Mucosa of descending colon (tissue), 3 donors: Measurements from ENCODE around the gene LAPTM5. TPM values are rescaled to one million over a fixed set of nuclear protein-coding genes. Genes with fewer than 3 reads are reported as not detected.
A peak's percentile ranks its signal among the peaks of the same experiment; 100 is the strongest.

Experiments used
- ATAC-seq: fragments of 200-7000 bp; cut with Tn5 transposase; one replicate; pipeline ENCODE4 v1.9.1; 2020; ENCODE audit warnings: mild to moderate bottlenecking, moderate library complexity
- DNase-seq, 3 donors: peaks; one replicate each; pipeline ENCODE4 v3.0.0-alpha.2; 2020
- H3K36me3 ChIP-seq: fragments of 200-600 bp; one replicate; pipeline ENCODE4 v1.8.0; 2021; ENCODE audit warnings: low read depth, mild to moderate bottlenecking
- H3K4me1 ChIP-seq: fragments of 200-600 bp; one replicate; pipeline ENCODE4 v1.8.0; 2021; ENCODE audit warnings: low read depth, mild to moderate bottlenecking
- H3K4me3 ChIP-seq: fragments of 200-600 bp; one replicate; pipeline ENCODE4 v1.8.0; 2021; ENCODE audit warnings: mild to moderate bottlenecking
- H3K9me3 ChIP-seq: fragments of 200-600 bp; one replicate; pipeline ENCODE4 v1.8.0; 2021; ENCODE audit warnings: mild to moderate bottlenecking
- intact Hi-C, 2 donors: fragments of 100-400 bp; cut with DNase I in 1 of 2; cut with micrococcal nuclease in 1 of 2; formaldehyde crosslinking; loops; one replicate each; pipeline versions ENCODE4 v1.11.0 to v1.11.1; 2022; cut with DNase I, micrococcal nuclease
- total RNA-seq, 3 donors: library from RNA; stranded (reverse); fragmentation: NEBNext Ultra II Directional in 2 of 3; extraction: Animal tissue kit (Norgen Biotek cat#: 25700) in 2 of 3; gene quantifications; one replicate each; pipeline versions ENCODE4 v1.2.1 to v1.2.4, GENCODE V29; 2021 to 2023
- TF ChIP-seq, protein P1 (sequence below): fragments of 200-600 bp; IDR thresholded peaks from one replicate; pipeline ENCODE4 v1.8.0; 2022; ENCODE audit warnings: antibody characterized with exemption, mild to moderate bottlenecking
- donor health status: DM: no; HTN: no; CAD: no; lungs with moderate emphysema.
- donor health status: DM: no; HTN: no; CAD: no.
- donor health status: DM: no; HTN: yes; CAD: no.

The LAPTM5 gene
- total RNA-seq, 3 donors from 2014 or later = 24.1 to 71.1 (median 48.1) TPM

DNA sequence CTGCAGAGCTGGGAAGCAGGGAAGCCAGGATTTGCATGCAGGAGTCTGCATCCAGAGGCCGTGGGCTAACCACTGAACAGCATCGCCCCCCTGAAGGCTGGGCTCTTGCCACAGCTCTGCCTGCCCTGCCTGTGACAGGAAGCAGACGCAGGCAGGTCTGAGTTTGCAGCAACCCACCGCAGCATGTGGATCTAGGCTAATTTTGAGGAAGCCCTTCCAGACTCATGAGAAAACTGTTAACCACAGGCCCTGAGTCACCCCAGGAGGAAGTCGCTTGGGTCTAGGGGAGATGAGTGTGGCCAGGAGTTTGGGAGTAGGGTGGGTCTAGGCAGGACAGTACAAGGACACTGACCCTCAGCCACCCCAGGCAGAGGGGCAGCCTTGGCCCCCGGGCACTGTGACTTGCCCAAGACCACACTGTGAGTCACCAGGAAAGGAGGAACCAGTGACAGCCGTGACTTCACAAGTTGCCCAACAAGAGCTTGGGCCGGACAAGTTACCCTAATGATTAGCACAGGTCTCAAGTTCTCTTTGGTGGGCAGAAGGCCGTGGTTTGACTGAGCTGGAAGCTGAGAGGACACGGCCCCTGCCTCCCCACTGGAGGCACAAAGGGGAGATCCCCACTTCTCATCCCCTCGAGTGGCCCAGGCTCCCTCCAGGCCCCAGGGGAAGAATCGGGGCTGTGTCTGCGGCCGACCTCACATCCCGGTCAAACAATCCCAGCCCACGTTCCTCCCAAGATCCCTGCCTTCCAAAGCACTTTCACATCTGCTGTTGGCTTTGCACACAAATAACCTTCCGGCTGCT, 826 bp downstream of the LAPTM5 start:
- intact Hi-C loops = no loop called here
- Histone ChIP-seq H3K4me3 (no peak overlapping the region), H3K4me1 (no peaks in the 10 kb centered on the region), H3K9me3 (no peaks in the 10 kb centered on the region), H3K36me3 (no peaks in the 10 kb centered on the region)
- DNase-seq (peak; percentile 60 to 87 (median 60)), ATAC-seq (peak; percentile 57)
- TF ChIP-seq, protein P1, sequence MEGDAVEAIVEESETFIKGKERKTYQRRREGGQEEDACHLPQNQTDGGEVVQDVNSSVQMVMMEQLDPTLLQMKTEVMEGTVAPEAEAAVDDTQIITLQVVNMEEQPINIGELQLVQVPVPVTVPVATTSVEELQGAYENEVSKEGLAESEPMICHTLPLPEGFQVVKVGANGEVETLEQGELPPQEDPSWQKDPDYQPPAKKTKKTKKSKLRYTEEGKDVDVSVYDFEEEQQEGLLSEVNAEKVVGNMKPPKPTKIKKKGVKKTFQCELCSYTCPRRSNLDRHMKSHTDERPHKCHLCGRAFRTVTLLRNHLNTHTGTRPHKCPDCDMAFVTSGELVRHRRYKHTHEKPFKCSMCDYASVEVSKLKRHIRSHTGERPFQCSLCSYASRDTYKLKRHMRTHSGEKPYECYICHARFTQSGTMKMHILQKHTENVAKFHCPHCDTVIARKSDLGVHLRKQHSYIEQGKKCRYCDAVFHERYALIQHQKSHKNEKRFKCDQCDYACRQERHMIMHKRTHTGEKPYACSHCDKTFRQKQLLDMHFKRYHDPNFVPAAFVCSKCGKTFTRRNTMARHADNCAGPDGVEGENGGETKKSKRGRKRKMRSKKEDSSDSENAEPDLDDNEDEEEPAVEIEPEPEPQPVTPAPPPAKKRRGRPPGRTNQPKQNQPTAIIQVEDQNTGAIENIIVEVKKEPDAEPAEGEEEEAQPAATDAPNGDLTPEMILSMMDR = no peak

DNA sequence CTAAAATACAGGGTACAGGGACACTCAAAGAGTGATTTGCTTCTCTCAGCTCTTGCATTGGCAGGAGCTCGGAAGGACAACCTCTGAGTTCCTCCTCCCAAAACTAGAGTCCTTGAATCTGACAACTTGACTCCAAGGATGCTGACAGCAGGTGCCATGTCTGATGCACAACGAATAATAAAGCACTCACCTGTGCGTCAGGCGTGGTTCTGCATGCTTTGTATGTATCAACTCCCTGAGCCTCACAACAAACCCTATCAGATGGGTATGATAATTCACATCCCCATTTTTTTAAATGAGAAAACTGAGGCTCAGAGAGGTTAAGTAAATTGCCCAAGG, 1.4 kb downstream of the LAPTM5 start:
- H3K36me3 ChIP-seq = no peaks in the 10 kb centered on the region
- H3K9me3 ChIP-seq = no peaks in the 10 kb centered on the region
- no peak overlapping the region for H3K4me3 ChIP-seq
- ATAC-seq (no peak), DNase-seq (no peak)
- intact Hi-C loops = no loop called here
- H3K4me1 ChIP-seq = no peaks in the 10 kb centered on the region
- TF ChIP-seq, protein P1 = no peak

DNA sequence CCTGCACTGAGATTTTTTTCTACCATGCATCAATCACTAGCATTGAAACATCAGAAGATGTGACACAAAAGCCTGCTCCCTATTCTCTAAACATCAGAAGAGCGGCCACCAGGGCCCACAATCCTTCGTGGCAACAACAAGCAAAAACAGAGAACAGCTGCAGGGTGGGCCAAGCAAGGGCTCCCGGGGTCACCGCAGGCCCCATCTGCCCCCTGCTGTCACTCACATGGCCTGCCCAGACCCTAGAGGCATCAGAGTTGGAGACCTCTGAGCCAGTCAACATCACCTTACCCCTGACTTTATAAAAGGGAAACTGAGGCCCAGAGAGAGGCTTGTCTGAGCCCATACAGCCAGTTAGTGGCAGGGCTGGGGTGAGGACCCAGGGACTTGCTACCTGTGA, 1.8 kb downstream of the LAPTM5 start:
- no peak for ATAC-seq
- DNase-seq = no peak
- H3K36me3 ChIP-seq = no peaks in the 10 kb centered on the region
- intact Hi-C loops = no loop called here
- H3K4me1 ChIP-seq = no peaks in the 10 kb centered on the region
- TF ChIP-seq, protein P1 = no peak
- no peak overlapping the region for H3K4me3 ChIP-seq
- no peaks in the 10 kb centered on the region for H3K9me3 ChIP-seq

DNA sequence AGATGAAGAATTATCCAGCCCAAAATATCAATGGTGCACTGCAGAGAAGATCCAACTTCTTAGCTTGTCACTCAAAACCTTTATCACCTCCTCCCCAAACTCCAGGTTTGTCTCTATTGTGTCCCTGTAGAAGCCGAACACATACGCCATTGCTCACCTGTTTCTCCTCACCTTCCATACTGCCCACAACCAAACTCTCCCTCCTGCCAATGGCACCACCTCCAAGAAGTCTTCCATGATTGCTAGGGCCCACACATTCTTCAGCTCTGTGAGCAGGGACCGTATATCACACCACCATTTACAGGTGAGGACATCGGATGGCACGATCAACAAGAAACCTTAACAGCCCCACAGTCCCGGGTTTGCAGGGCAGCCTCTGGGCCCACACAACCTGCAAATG, 2.2 kb downstream of the LAPTM5 start:
- H3K4me3 ChIP-seq = no peak overlapping the region
- TF ChIP-seq, protein P1 = no peak
- H3K9me3 ChIP-seq = no peaks in the 10 kb centered on the region
- no peak for ATAC-seq
- DNase-seq = no peak
- no peaks in the 10 kb centered on the region for H3K36me3 ChIP-seq
- intact Hi-C loops = no loop called here
- no peaks in the 10 kb centered on the region for H3K4me1 ChIP-seq

DNA sequence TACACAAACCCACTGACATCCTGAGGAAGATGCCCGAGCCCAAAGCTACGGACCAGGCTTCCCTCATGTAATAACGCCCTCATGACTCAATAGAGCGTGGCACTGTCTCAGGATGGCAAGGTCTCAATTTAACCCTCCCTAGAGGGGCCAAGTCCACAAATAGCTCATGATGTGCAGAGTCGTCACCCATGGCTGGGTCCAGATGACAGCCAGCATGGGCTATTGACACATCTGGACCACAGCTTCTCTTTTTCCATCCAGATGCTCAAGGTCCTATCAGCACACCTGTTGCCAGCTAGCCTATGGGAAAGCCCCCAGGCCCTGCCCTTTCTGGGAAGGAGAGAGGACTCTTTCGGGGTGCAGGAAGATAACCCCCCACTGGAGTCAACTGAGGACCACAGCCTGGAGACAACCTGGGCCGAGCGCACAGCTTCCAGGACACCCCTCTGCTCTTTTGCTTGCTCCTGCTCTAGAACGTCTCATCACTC, 2.8 kb downstream of the LAPTM5 start:
- H3K4me3 ChIP-seq = no peak overlapping the region
- intact Hi-C loops = no loop called here
- no peaks in the 10 kb centered on the region for H3K4me1 ChIP-seq
- H3K36me3 ChIP-seq = no peaks in the 10 kb centered on the region
- TF ChIP-seq, protein P1 = no peak
- DNase-seq = no peak
- no peaks in the 10 kb centered on the region for H3K9me3 ChIP-seq
- peak; percentile 39 for ATAC-seq
